Trophoblast cell (in vitro differentiated cells and primary cell): Measurements from ENCODE around the gene MLXIP.
"Not testable (repeated sequence)": the region's sequence is repeated elsewhere in the genome, so short reads cannot be mapped to it uniquely, and the experiment has no call there.

ENCODE experiments used
- DNase-seq, 2 donors: peaks; one replicate each; pipeline ENCODE4 v3.0.0-alpha.2; 2016
- H2AFZ ChIP-seq: 2 replicates; pipeline ENCODE4 v1.6.1; 2013; ENCODE audit warnings: low read length, moderate library complexity, mild to moderate bottlenecking; ENCODE audit not compliant: insufficient read depth, poor library complexity
- H2AK5ac ChIP-seq: 2 replicates; pipeline ENCODE4 v1.6.1; 2013; ENCODE audit warnings: mild to moderate bottlenecking, low read length
- H2BK120ac ChIP-seq: 2 replicates; pipeline ENCODE4 v1.6.1; 2013; ENCODE audit warnings: low read length, mild to moderate bottlenecking, moderate library complexity; ENCODE audit not compliant: insufficient read depth, poor library complexity
- H2BK12ac ChIP-seq: 2 replicates; pipeline ENCODE4 v1.6.1; 2013; ENCODE audit warnings: mild to moderate bottlenecking, low read length, moderate library complexity
- H2BK5ac ChIP-seq: 2 replicates; pipeline ENCODE4 v1.6.1; 2013; ENCODE audit warnings: low read length, low read depth, moderate library complexity, mild to moderate bottlenecking; ENCODE audit not compliant: poor library complexity
- H3K14ac ChIP-seq: 2 replicates; pipeline ENCODE4 v1.6.1; 2013; ENCODE audit warnings: mild to moderate bottlenecking, low read length
- H3K18ac ChIP-seq: 2 replicates; pipeline ENCODE4 v1.6.1; 2013; ENCODE audit warnings: mild to moderate bottlenecking, low read length
- H3K23ac ChIP-seq: 2 replicates; pipeline ENCODE4 v1.6.1; 2013; ENCODE audit warnings: low read length
- H3K27ac ChIP-seq: 2 replicates; pipeline ENCODE4 v1.5.1; 2013; ENCODE audit warnings: low read depth, mild to moderate bottlenecking, inconsistent platforms, low read length, moderate library complexity
- H3K27me3 ChIP-seq: 2 replicates; pipeline ENCODE4 v1.6.1; 2013; ENCODE audit warnings: inconsistent platforms, mild to moderate bottlenecking, low read length, moderate library complexity; ENCODE audit not compliant: insufficient read depth
- H3K36me3 ChIP-seq, 2 experiments: 1 replicate in 1 of 2; 2 replicates in 1 of 2; pipeline ENCODE4 v1.6.1; 2013; ENCODE audit warnings: low read length in 2 of 2, mild to moderate bottlenecking in 2 of 2, moderate library complexity in 1 of 2; ENCODE audit not compliant: insufficient read depth in 2 of 2, control insufficient read depth in 1 of 2
- H3K4ac ChIP-seq: 2 replicates; pipeline ENCODE4 v1.6.1; 2013; ENCODE audit warnings: low read depth, mild to moderate bottlenecking, low read length, moderate library complexity
- H3K4me1 ChIP-seq, 2 experiments: 1 replicate in 1 of 2; 2 replicates in 1 of 2; pipeline ENCODE4 v1.6.1; 2013; ENCODE audit warnings: low read length in 2 of 2, mild to moderate bottlenecking in 2 of 2, moderate library complexity in 1 of 2; ENCODE audit not compliant: insufficient read depth in 2 of 2, control insufficient read depth in 1 of 2
- H3K4me2 ChIP-seq: 2 replicates; pipeline ENCODE4 v1.6.1; 2013; ENCODE audit warnings: inconsistent platforms, mild to moderate bottlenecking, low read length, moderate library complexity
- H3K4me3 ChIP-seq: 2 replicates; pipeline ENCODE4 v1.5.1; 2013; ENCODE audit warnings: mild to moderate bottlenecking, low read depth, low read length, inconsistent platforms
- H3K79me1 ChIP-seq: one replicate; pipeline ENCODE4 v1.6.1; 2013; ENCODE audit warnings: low read length
- H3K79me2 ChIP-seq: 2 replicates; pipeline ENCODE4 v1.6.1; 2013; ENCODE audit warnings: low read length, mild to moderate bottlenecking; ENCODE audit not compliant: control insufficient read depth, insufficient read depth, poor library complexity
- H3K9ac ChIP-seq: 2 replicates; pipeline ENCODE4 v1.6.1; 2013; ENCODE audit warnings: mild to moderate bottlenecking, low read length
- H3K9me3 ChIP-seq: 2 replicates; pipeline ENCODE4 v1.6.1; 2013; ENCODE audit warnings: low read depth, mild to moderate bottlenecking, control low read depth, inconsistent platforms, low read length; ENCODE audit not compliant: insufficient read depth
- H4K12ac ChIP-seq: 2 replicates; pipeline ENCODE4 v1.6.1; 2013; ENCODE audit warnings: low read depth, mild to moderate bottlenecking, low read length, moderate library complexity
- H4K8ac ChIP-seq: 2 replicates; pipeline ENCODE4 v1.6.1; 2013; ENCODE audit warnings: low read depth, mild to moderate bottlenecking, low read length, moderate library complexity
- H4K91ac ChIP-seq: one replicate; pipeline ENCODE4 v1.6.1; 2013; ENCODE audit warnings: low read depth, mild to moderate bottlenecking, low read length, moderate library complexity
- WGBS: extraction: QIAGEN DNeasy Blood & Tissue Kit; methylation state at CpG from one replicate; pipeline ENCODE4 v1.1.7; 2013; ENCODE audit warnings: missing lambda C conversion rate; ENCODE audit not compliant: insufficient read length, insufficient coverage; ENCODE audit errors: extremely low coverage; 5-methylcytosine and 5-hydroxymethylcytosine counted together

Gene MLXIP

GRCh38 chr12:122172262-122172939, 93.8 kb downstream of the MLXIP start:
- H3K4me3 ChIP-seq = no peak overlapping the region
- WGBS = no CpG with 5 or more reads among the region's 17 CpGs
- H3K14ac ChIP-seq = no peak overlapping the region
- no peaks in the 10 kb centered on the region for H3K79me1 ChIP-seq
- no peaks in the 10 kb centered on the region for H3K36me3 ChIP-seq
- H3K23ac ChIP-seq = no peak overlapping the region
- H2BK5ac ChIP-seq = no peak overlapping the region
- DNase-seq = no peak
- no peaks in the 10 kb centered on the region for H3K4me1 ChIP-seq
- no peaks in the 10 kb centered on the region for H3K79me2 ChIP-seq
- H3K18ac ChIP-seq = no peak overlapping the region
- H3K4me2 ChIP-seq = no peak overlapping the region
- no peak overlapping the region for H4K12ac ChIP-seq
- H4K91ac ChIP-seq = no peak overlapping the region
- no peak overlapping the region for H4K8ac ChIP-seq
- H3K9ac ChIP-seq = no peak overlapping the region
- no peak overlapping the region for H2BK12ac ChIP-seq
- no peak overlapping the region for H2BK120ac ChIP-seq
- no peaks in the 10 kb centered on the region for H3K27me3 ChIP-seq
- no peak overlapping the region for H2AFZ ChIP-seq
- no peak overlapping the region for H3K27ac ChIP-seq
- H3K4ac ChIP-seq = no peak overlapping the region
- H2AK5ac ChIP-seq = no peak overlapping the region
- no peaks in the 10 kb centered on the region for H3K9me3 ChIP-seq

- Histone ChIP-seq H3K79me2 (no peaks in the 10 kb centered on the region), H4K91ac (no peak within 1 kb of the TSS), H3K4me2 (no peak within 1 kb of the TSS), H3K79me1 (no peaks in the 10 kb centered on the region), H2AFZ (no peak within 1 kb of the TSS), H2BK5ac (no peak within 1 kb of the TSS), H2AK5ac (no peak within 1 kb of the TSS), H3K9ac (no peak within 1 kb of the TSS), H3K9me3 (no peaks in the 10 kb centered on the region), H3K4me1 (no peaks in the 10 kb centered on the region), H4K8ac (no peak within 1 kb of the TSS), H3K14ac (no peak within 1 kb of the TSS), H2BK120ac (no peak within 1 kb of the TSS), H3K27me3 (no peaks in the 10 kb centered on the region), H3K27ac (no peak within 1 kb of the TSS), H2BK12ac (no peak within 1 kb of the TSS), H3K23ac (no peak within 1 kb of the TSS), H3K4ac (no peak within 1 kb of the TSS), H3K18ac (no peak within 1 kb of the TSS), H3K4me3 (no peak within 1 kb of the TSS), H3K36me3 (no peaks in the 10 kb centered on the region), H4K12ac (no peak within 1 kb of the TSS)
- DNase-seq = no peak
- WGBS = no CpG with 5 or more reads among the region's 17 CpGs
Observed at GRCh38 chr12:122174155-122174845, 95.7 kb downstream of the MLXIP start, which contains the start of gene IL31. IL31 (minus strand) TSS chr12:122174221; CDS start chr12:122174172, 49 bp downstream.

DNA sequence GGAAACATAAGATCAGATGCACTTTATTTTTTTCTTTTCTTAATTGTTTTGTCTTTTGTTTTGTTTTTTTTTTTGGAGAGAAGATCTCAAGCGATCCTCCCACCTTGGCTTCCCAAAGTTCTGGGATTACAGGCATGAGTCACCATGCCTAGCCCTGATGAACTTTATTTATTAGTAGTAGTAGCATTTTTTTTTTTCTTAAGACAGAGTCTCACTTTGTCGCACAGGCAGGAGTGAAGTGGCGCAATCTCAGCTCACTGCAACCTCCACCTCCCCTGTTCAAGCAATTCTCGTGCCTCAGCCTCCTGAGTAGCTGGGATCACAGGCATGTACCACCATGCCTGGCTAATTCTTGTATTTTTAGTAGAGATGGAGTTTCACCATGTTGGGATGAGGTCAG, 97.9 kb downstream of the MLXIP start:
- H3K9ac ChIP-seq, H2BK12ac ChIP-seq, H3K14ac ChIP-seq, H2BK120ac ChIP-seq, H3K4me3 ChIP-seq, H3K18ac ChIP-seq, H4K91ac ChIP-seq, H4K8ac ChIP-seq, H3K79me1 ChIP-seq, H3K36me3 ChIP-seq, H2BK5ac ChIP-seq, H2AFZ ChIP-seq, H3K4me1 ChIP-seq, H3K9me3 ChIP-seq, H3K4ac ChIP-seq, DNase-seq, H3K79me2 ChIP-seq, H2AK5ac ChIP-seq, H3K27me3 ChIP-seq, H3K23ac ChIP-seq, H4K12ac ChIP-seq, H3K27ac ChIP-seq, H3K4me2 ChIP-seq: not testable (repeated sequence)
- WGBS = no CpG with 5 or more reads among the region's 4 CpGs

DNA sequence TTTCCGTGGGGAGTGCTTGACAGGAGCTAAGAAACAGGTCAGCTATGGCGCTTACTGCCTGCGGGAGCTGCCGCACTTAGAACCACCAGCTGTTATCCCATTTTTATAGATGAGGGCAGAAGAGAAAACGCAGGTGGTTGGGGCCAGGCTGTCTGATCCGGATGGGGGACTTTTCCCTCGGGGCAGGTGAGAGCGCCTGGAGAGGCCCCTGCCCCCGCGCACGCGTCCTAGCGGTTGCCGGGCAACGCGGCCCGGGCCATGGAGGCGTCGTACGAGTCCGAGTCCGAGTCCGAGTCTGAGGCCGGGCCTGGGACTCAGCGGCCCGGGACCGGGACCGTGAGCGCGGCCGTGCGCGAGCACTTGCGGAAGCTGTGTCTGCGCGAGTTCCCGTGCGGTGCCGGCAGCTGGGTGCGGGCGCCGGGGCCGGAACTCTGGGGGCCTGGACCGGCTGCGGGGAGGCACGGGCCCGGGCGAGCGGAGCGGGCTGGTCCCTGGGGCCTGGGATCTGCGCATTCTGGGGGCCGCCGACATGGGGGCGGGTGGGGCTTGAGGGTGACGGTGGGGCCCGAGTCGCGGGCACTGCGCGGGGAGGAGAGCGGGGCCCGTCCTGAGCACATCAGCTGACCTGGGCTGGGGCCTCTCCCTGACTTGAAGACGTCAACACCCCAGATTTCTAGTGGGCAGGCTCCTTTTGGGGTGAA, 104.5 kb downstream of the MLXIP start, which contains the start of gene LRRC43:
LRRC43 (plus strand) TSS at position 237 of the 701 bp plus-strand sequence; CDS start at position 259, 22 bp downstream.
- no peak within 1 kb of the TSS for H2AK5ac ChIP-seq
- peak within 1 kb of the TSS; percentile 95 for H3K4me2 ChIP-seq
- H3K14ac ChIP-seq = peak within 1 kb of the TSS; percentile 31
- no peaks in the 10 kb centered on the region for H3K79me1 ChIP-seq
- H2AFZ ChIP-seq = peak within 1 kb of the TSS; percentile 83
- peaks cover 2% of the 10 kb centered on the region for H3K79me2 ChIP-seq
- H4K8ac ChIP-seq = peak within 1 kb of the TSS; percentile 54
- no CpG with 5 or more reads among the region's 63 CpGs for WGBS
- H3K9ac ChIP-seq = no peak within 1 kb of the TSS
- H4K12ac ChIP-seq = no peak within 1 kb of the TSS
- no peak within 1 kb of the TSS for H3K23ac ChIP-seq
- H3K27ac ChIP-seq = no peak within 1 kb of the TSS
- H3K4me3 ChIP-seq = peak within 1 kb of the TSS; percentile 74
- H2BK5ac ChIP-seq = no peak within 1 kb of the TSS
- H3K36me3 ChIP-seq = no peaks in the 10 kb centered on the region
- no peaks in the 10 kb centered on the region for H3K9me3 ChIP-seq
- H2BK120ac ChIP-seq = no peak within 1 kb of the TSS
- no peak within 1 kb of the TSS for H2BK12ac ChIP-seq
- peak within 1 kb of the TSS; percentile 27 for H3K18ac ChIP-seq
- H3K4me1 ChIP-seq = peaks cover 0 to 3% of the 10 kb centered on the region in 2 experiments
- no peak within 1 kb of the TSS for H3K4ac ChIP-seq
- no peaks in the 10 kb centered on the region for H3K27me3 ChIP-seq
- peak; percentile 90 to 95 for DNase-seq
- H4K91ac ChIP-seq = no peak within 1 kb of the TSS
